Left hindlimb (tissue), 1 donor: ENCODE results near the gene TMEM167A.

Experiments used
- DNase-seq: peaks from one replicate; pipeline ENCODE4 v3.0.0-alpha.2; 2018

Gene TMEM167A

GRCh38 chr5:83034528-83035207, 42.5 kb downstream of the TMEM167A start:
- no peak for DNase-seq

- no peak for DNase-seq
Measured at GRCh38 chr5:83034036-83034435, 43.2 kb downstream of the TMEM167A start.

GRCh38 chr5:83031381-83031780, 45.8 kb downstream of the TMEM167A start:
- DNase-seq = no peak

- DNase-seq = no peak
Measured at GRCh38 chr5:83029912-83030311, 47.3 kb downstream of the TMEM167A start.

GRCh38 chr5:83026930-83027687, 50.1 kb downstream of the TMEM167A start:
- DNase-seq = no peak

GRCh38 chr5:83026516-83026915, 50.7 kb downstream of the TMEM167A start:
- no peak for DNase-seq

GRCh38 chr5:83025690-83026478, 51.3 kb downstream of the TMEM167A start:
- no peak for DNase-seq

GRCh38 chr5:83022334-83022733, 54.9 kb downstream of the TMEM167A start:
- no peak for DNase-seq

GRCh38 chr5:83015676-83016075, 61.5 kb downstream of the TMEM167A start:
- no peak for DNase-seq

- no peak for DNase-seq
Measured at GRCh38 chr5:83011985-83012384, 65.2 kb downstream of the TMEM167A start.

- DNase-seq = no peak
Measured at GRCh38 chr5:83009408-83009807, 67.8 kb downstream of the TMEM167A start.

- no peak for DNase-seq
Measured at GRCh38 chr5:83007755-83008154, 69.4 kb downstream of the TMEM167A start.

GRCh38 chr5:83006683-83007283, 70.4 kb downstream of the TMEM167A start:
- no peak for DNase-seq

GRCh38 chr5:83003791-83004190, 73.4 kb downstream of the TMEM167A start:
- DNase-seq = no peak
